ENCODE data around the gene SMIM17.

The SMIM17 gene

DNA sequence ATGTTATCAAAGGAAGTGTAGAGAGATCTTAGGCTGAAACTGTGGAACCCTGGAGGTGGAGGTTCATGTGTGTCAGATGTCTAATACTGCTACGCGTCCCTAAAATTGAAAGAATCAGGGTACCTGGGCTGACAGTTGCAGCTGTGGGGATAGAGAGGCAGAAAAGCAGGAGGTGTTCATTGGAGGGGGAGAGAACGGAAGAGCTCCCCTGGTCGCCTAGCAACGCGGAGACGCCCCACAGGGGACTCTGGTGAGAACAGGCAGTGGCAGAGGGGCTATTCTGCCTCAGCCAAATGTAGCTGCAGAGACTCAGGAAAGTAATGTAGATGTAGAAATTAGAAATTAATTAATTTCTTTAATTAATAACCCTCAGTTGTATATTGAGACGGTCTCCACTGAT, 38.7 kb downstream of the SMIM17 start:
- no peak overlapping the region for H3K27ac ChIP-seq
- TF ChIP-seq, protein P1, sequence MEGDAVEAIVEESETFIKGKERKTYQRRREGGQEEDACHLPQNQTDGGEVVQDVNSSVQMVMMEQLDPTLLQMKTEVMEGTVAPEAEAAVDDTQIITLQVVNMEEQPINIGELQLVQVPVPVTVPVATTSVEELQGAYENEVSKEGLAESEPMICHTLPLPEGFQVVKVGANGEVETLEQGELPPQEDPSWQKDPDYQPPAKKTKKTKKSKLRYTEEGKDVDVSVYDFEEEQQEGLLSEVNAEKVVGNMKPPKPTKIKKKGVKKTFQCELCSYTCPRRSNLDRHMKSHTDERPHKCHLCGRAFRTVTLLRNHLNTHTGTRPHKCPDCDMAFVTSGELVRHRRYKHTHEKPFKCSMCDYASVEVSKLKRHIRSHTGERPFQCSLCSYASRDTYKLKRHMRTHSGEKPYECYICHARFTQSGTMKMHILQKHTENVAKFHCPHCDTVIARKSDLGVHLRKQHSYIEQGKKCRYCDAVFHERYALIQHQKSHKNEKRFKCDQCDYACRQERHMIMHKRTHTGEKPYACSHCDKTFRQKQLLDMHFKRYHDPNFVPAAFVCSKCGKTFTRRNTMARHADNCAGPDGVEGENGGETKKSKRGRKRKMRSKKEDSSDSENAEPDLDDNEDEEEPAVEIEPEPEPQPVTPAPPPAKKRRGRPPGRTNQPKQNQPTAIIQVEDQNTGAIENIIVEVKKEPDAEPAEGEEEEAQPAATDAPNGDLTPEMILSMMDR (IDR thresholded peaks at IDR 0.05; ENCODE audit: low read depth, low read length): no peak
- no peak for DNase-seq

DNA sequence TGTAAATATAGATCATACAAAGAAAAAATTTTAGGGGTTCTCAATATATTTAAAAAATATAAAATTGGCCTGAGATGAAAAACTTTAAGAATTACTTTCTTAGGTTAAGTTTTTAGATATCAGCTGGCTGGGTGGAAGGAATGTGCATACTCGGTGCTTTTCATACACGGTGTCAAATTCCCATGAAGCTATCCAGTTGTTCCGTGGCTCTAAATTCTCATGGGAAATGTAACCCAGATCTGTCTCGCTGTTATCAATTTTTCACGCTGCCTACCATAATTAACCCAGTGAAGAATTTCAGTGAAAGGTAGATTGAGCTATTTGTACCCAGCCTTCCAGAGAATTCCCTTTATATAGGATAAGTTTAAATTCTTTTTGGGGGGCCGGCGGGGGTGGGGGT, 40.2 kb downstream of the SMIM17 start:
- H3K27ac ChIP-seq: no peak overlapping the region
- H3K9me3 ChIP-seq (ENCODE audit: severe bottlenecking): no peaks in the 10 kb centered on the region
- H3K27me3 ChIP-seq (ENCODE audit: insufficient read depth, low read depth, severe bottlenecking): peaks cover 7% of the 10 kb centered on the region
- TF ChIP-seq, protein P1 (IDR thresholded peaks at IDR 0.05; ENCODE audit: low read depth, low read length): no peak
- H3K4me3 ChIP-seq (ENCODE audit: low read depth, low read length): no peak overlapping the region
- no peak for DNase-seq
- H3K36me3 ChIP-seq: no peaks in the 10 kb centered on the region

More for the DNA sequence above, 38.7 kb downstream of the SMIM17 start:
- H3K36me3 ChIP-seq: no peaks in the 10 kb centered on the region
- H3K27me3 ChIP-seq (ENCODE audit: insufficient read depth, low read depth, severe bottlenecking): peaks cover 21% of the 10 kb centered on the region
- H3K4me3 ChIP-seq (ENCODE audit: low read depth, low read length): no peak overlapping the region
- no peaks in the 10 kb centered on the region for H3K9me3 ChIP-seq (ENCODE audit: severe bottlenecking)

DNA sequence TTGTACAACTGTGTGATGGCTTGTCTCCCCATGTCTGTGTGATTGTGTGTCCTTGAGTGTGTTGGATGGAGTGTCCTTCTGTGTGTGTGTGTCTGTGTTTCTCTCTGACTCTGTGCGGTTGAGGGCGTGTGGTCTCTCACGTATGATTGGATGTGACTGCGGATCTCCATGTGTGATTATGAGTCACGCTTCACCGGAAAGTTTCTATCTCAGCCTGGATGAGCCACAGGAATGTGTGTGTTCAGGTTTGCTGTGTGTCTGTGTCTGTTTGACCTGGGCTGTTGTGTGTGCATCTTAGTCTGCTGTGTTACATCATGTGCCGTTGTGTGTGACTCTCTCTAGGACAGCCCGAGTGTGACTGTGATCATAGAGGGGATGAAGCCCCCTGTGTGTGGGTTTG, 44.1 kb downstream of the SMIM17 start:
- no peaks in the 10 kb centered on the region for H3K9me3 ChIP-seq (ENCODE audit: severe bottlenecking)
- H3K36me3 ChIP-seq: no peaks in the 10 kb centered on the region
- no peak overlapping the region for H3K4me3 ChIP-seq (ENCODE audit: low read depth, low read length)
- TF ChIP-seq, protein P1 (IDR thresholded peaks at IDR 0.05; ENCODE audit: low read depth, low read length): no peak
- H3K27ac ChIP-seq: no peak overlapping the region
- H3K27me3 ChIP-seq (ENCODE audit: insufficient read depth, low read depth, severe bottlenecking): no peaks in the 10 kb centered on the region
- DNase-seq: no peak

DNA sequence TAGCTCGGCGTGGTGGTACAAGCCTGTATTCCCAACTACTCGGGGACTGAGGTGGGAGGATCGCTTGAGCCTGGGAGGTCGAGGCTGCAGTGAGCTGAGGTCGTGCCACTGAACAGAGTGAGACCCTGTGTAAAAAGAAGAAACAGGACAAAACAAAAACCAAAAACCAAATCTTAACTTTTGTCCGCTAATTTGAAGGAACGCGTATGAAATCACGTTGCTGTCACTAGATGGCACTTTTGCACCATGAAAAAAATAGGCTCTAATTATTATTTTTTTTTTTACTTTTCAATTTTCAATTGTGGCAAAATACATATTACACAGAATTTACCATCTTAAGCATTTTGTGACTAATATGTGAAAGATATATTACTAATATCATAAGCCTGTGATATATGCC, 46.2 kb downstream of the SMIM17 start:
- Histone ChIP-seq H3K4me3 (ENCODE audit: low read depth, low read length) (no peak overlapping the region), H3K27ac (no peak overlapping the region), H3K27me3 (ENCODE audit: insufficient read depth, low read depth, severe bottlenecking) (no peaks in the 10 kb centered on the region), H3K36me3 (no peaks in the 10 kb centered on the region), H3K9me3 (ENCODE audit: severe bottlenecking) (no peaks in the 10 kb centered on the region)
- DNase-seq: no peak
- TF ChIP-seq, protein P1 (IDR thresholded peaks at IDR 0.05; ENCODE audit: low read depth, low read length): no peak

DNA sequence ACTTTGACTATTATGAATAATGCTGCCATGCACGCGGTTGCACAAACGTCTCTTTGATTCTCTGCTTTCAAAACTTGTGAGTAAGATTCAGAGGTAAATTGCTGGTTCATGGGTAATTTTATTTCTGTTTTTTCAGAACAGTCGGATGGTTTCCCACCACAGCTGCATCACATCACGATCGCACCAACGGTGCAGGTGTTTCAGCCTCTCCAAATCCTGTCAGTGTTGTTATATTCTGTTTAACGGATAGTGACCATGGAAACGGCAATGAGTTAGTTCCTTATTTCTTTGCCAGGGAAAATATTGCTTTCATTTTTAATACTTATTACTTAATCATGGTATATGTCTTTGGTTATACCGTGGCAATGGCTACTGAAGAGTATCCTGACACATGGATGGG, 47.7 kb downstream of the SMIM17 start:
- H3K27ac ChIP-seq: no peak overlapping the region
- H3K4me3 ChIP-seq (ENCODE audit: low read depth, low read length): no peak overlapping the region
- H3K36me3 ChIP-seq: no peaks in the 10 kb centered on the region
- no peaks in the 10 kb centered on the region for H3K27me3 ChIP-seq (ENCODE audit: insufficient read depth, low read depth, severe bottlenecking)
- DNase-seq: no peak
- TF ChIP-seq, protein P1 (IDR thresholded peaks at IDR 0.05; ENCODE audit: low read depth, low read length): no peak
- no peaks in the 10 kb centered on the region for H3K9me3 ChIP-seq (ENCODE audit: severe bottlenecking)

DNA sequence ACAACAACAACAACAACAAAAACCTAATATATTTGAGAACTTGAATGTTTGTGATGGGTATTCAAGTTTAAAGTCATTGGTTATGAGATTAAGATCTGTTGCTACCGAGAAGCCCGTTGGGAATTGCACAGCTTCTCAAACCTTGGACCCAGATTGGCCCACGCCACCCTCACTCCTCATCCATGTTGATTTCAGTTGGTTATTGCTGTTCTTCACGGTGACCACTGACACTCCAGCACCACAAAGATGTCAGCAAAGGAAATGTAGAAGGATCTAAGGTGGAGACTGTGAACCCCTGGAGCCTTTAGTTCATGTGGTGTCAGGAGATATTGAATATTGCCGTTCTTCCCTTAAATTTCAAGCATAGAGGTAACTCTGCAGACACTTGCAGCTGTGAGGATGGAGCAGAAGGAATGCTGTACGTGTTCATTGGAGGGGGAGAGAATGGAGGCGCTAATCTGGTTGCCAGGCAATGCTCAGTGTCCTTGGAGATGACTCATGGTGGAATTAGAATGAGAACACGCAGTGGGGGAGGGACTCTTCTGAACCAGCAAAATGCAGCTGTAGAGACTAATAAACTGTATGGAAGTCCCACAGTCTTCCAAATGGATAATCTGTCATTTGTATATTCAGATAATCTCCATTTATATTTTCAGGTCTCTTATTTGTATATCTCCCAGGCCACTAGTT, 49.4 kb downstream of the SMIM17 start:
- Histone ChIP-seq H3K27me3 (ENCODE audit: insufficient read depth, low read depth, severe bottlenecking) (no peaks in the 10 kb centered on the region), H3K4me3 (ENCODE audit: low read depth, low read length) (no peak overlapping the region), H3K27ac (no peak overlapping the region), H3K36me3 (no peaks in the 10 kb centered on the region), H3K9me3 (ENCODE audit: severe bottlenecking) (no peaks in the 10 kb centered on the region)
- TF ChIP-seq, protein P1 (IDR thresholded peaks at IDR 0.05; ENCODE audit: low read depth, low read length): no peak
- peak; percentile 50 for DNase-seq
